Activated T-helper 2 cell treated with anti-CD3 and anti-CD28 coated beads, Interferon-gamma antibody, Interleukin-2, Interleukin-4, amounts not matched to agents 10 μg/mL and 5 μg/mL and 100 μg/mL, durations not matched to agents 14 hours and 24 hours and 36 hours (primary cell): ENCODE measurements around the gene STMN3. TPM values are rescaled to one million over a fixed set of nuclear protein-coding genes. Genes with fewer than 3 reads are reported as not detected.
"Not testable (repeated sequence)": the region's sequence is repeated elsewhere in the genome, so short reads cannot be mapped to it uniquely, and the experiment has no call there.

Experiments
- DNase-seq: peaks from one replicate; pipeline ENCODE4 v3.0.0; 2021; ENCODE audit warnings: low spot score
- H3K27ac Mint-ChIP-seq: one replicate; pipeline ENCODE4 v1.8.0; 2021; ENCODE audit warnings: mixed read lengths
- H3K27me3 Mint-ChIP-seq: one replicate; pipeline ENCODE4 v1.8.0; 2021; ENCODE audit warnings: low read depth, mixed read lengths
- H3K36me3 Mint-ChIP-seq: one replicate; pipeline ENCODE4 v1.8.0; 2021; ENCODE audit warnings: low read depth, mixed read lengths
- H3K4me1 Mint-ChIP-seq: one replicate; pipeline ENCODE4 v1.8.0; 2021; ENCODE audit warnings: low read depth, mixed read lengths
- H3K4me3 Mint-ChIP-seq: one replicate; pipeline ENCODE4 v1.8.0; 2021; ENCODE audit warnings: low read depth, mild to moderate bottlenecking, moderate library complexity, mixed read lengths
- H3K9me3 Mint-ChIP-seq: one replicate; pipeline ENCODE4 v1.8.0; 2021; ENCODE audit warnings: mixed read lengths
- intact Hi-C: fragments of 100-400 bp; cut with micrococcal nuclease; formaldehyde crosslinking; loops from one replicate; pipeline ENCODE4 v1.15.1; 2023
- total RNA-seq: library from RNA; stranded (reverse); gene quantifications from 2 replicates; pipeline ENCODE4 v1.2.3, GENCODE V29; 2022

Gene STMN3
- total RNA-seq, 1 donor from 2014 or later, result 7.1 TPM

DNA sequence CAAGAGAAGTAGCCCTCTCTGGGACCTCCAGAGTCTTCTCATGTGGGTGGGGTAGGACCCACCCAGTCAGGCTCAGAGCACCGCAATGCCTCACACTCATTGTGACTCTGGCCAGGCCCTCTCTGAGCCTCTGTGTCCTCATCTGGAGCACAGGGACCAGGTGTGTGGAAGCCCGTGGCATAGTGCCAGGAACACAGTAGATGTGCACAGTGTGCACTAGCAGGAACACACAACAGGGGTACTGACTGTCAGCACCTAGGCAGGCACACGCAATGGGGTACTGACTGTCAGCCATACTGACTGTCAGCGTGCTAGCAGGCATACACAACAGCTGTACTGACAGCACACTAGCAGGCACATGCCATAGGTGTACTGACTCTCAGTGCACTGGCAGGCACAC lies 2.0 kb upstream of the STMN3 start:
- Mint-ChIP-seq H3K27ac (no peak overlapping the region), H3K4me1 (peaks cover 20% of the 10 kb centered on the region), H3K4me3 (no peak overlapping the region), H3K9me3 (no peaks in the 10 kb centered on the region), H3K36me3 (peaks cover 9% of the 10 kb centered on the region), H3K27me3 (peaks cover 11% of the 10 kb centered on the region)
- DNase-seq, result no peak
- intact Hi-C loops, result loop anchor here (5.0 kb wide), 1 partner anchor 327 kb away; the partner anchor contains the start of gene PRPF6

DNA sequence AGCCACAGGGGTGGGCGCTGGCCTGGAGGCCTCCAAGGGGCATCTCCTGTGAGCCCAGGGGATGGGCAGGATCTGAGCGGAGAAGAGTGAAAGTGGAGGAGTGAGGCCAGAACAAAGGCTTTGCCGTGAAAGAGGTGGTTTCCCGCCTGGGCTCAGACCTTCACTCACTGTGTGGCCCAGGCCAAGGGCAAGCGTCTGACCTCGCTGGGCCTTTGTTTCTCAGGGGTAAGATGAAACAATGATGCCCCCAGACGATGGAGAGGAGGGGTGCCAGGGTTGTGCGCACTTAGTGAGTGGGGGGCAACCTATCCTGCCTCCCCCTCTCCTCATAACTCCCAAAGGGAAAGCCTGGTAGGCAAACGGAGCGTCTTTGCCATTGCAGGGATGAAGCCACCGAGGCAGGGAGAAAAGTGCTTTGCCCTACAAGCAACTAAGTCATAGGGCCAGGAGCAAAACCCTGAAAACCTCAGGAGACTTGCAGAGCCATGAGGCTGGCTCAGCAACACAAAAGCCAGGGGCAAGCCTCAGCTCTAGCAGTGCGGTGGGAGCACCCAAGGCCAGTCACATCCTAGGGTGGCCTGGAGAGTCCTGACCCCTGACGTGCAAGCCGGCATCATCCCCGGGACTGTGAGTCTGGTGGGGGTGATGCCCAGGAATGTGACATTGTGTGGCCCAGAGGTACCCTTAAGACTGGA lies 897 bp upstream of the STMN3 start:
- Mint-ChIP-seq H3K27me3 (peaks cover 11% of the 10 kb centered on the region), H3K4me1 (peaks cover 12% of the 10 kb centered on the region), H3K9me3 (no peaks in the 10 kb centered on the region), H3K36me3 (peaks cover 3% of the 10 kb centered on the region), H3K4me3 (peak overlapping the region; percentile 76), H3K27ac (peak overlapping the region; percentile 51)
- intact Hi-C loops, result no loop called here
- DNase-seq, result no peak

DNA sequence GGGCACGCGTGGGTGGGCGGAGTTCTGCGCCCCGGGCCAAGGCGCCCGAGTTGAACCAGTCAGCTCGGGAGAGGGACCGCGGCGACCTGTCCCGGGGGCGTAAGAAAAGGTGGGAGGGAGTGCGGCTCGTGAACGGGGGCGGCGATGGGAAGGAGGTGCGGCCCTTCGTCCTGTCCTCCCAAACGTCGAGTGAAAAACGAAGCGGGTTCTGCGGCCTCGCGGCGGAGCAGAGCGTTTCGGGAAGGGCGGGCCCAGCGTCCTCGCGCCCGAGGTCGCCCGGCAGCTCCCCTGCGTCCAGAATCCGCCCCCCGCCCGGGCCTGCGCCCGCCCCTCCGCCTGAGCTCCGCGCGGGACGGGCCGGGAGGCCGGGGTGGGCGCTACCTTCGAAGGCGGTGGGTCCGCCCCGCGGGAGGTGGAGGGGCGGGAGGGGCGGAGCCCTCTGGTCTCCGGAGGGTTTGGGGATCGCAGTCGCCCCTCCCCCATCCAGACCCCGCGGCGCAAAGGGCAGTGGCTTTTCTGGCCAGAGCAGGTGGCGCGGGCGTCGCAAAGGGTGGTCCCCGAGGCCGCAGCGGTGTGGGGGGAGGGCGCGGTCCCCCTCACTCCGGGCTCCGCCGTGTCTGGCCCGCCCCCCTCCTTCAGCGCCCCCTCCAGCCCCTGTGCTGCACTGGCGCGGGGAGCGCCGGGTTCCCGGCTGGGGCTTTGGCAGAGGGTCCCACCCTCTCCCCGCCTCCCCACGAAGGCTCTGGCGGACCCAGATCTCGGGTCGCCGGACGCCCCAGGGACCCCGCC lies 838 bp downstream of the STMN3 start:
- no peaks in the 10 kb centered on the region for H3K36me3 Mint-ChIP-seq
- peak overlapping the region; percentile 79 for H3K4me3 Mint-ChIP-seq
- no peaks in the 10 kb centered on the region for H3K9me3 Mint-ChIP-seq
- peaks cover 11% of the 10 kb centered on the region for H3K4me1 Mint-ChIP-seq
- H3K27ac Mint-ChIP-seq, result no peak overlapping the region
- no peak for DNase-seq
- intact Hi-C loops, result no loop called here
- peaks cover 12% of the 10 kb centered on the region for H3K27me3 Mint-ChIP-seq

DNA sequence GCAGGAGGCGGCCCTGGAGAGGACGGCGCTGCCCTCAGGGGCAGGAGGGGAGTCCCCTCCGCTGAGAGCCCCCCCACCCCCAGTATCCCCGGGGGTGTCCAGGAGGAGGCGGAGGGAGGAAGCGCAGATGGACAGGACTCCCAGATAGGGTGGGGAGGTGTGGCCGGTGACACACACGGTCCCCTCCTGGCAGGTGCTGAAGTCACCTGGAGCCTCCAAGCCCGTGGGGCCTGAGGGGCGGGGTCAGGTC lies 1.4 kb downstream of the STMN3 start:
- intact Hi-C loops, result no loop called here
- H3K9me3 Mint-ChIP-seq, result no peaks in the 10 kb centered on the region
- H3K27me3 Mint-ChIP-seq, result peaks cover 12% of the 10 kb centered on the region
- peaks cover 11% of the 10 kb centered on the region for H3K4me1 Mint-ChIP-seq
- peak overlapping the region; percentile 79 for H3K4me3 Mint-ChIP-seq
- H3K36me3 Mint-ChIP-seq, result no peaks in the 10 kb centered on the region
- no peak overlapping the region for H3K27ac Mint-ChIP-seq
- no peak for DNase-seq

DNA sequence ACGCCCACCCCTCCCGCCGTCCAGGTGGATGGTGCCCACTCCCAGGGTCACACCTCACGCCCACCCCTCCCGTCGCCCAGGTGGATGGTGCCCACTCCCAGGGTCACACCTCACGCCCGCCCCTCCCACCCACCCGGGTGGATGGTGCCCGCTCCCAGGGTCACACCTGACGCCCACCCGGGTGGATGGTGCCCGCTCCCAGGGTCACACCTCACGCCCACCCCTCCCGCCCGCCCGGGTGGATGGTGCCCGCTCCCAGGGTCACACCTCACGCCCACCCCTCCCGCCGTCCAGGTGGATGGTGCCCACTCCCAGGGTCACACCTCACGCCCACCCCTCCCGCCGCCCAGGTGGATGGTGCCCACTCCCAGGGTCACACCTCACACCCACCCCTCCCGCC lies 2.7 kb downstream of the STMN3 start:
- intact Hi-C loops, DNase-seq, H3K4me3 Mint-ChIP-seq, H3K36me3 Mint-ChIP-seq, H3K27ac Mint-ChIP-seq, H3K9me3 Mint-ChIP-seq: not testable (repeated sequence)
- Mint-ChIP-seq H3K4me1 (peaks cover 11% of the 10 kb centered on the region), H3K27me3 (peaks cover 17% of the 10 kb centered on the region)

GRCh38 chr20:63648895-63649589 lies 4.2 kb downstream of the STMN3 start:
- Mint-ChIP-seq H3K27me3 (peaks cover 18% of the 10 kb centered on the region), H3K4me3 (no peak overlapping the region), H3K27ac (no peak overlapping the region), H3K9me3 (no peaks in the 10 kb centered on the region), H3K36me3 (no peaks in the 10 kb centered on the region), H3K4me1 (peaks cover 5% of the 10 kb centered on the region)
- intact Hi-C loops, result no loop called here
- DNase-seq, result no peak

DNA sequence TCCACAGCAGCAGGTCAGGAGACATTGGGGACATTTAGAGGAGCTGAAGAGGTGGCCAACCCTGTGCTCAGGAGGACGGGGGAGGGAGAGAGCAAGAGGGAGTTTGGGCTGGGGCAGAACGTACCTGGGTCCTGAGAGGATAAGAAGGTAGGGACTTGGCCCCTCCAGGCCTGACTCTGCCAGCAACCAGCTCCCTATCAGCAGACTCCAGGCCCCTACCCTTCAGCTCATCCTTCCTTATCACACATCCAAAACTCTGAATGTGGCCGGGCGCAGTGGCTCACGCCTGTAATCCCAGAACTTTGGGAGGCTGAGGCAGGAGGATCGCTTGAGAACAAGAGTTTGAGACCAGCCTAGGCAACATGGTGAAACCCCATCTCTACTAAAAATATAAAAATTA lies 5.0 kb downstream of the STMN3 start:
- Mint-ChIP-seq H3K27me3 (peaks cover 19% of the 10 kb centered on the region), H3K9me3 (no peaks in the 10 kb centered on the region), H3K4me3 (no peak overlapping the region), H3K36me3 (no peaks in the 10 kb centered on the region), H3K27ac (no peak overlapping the region), H3K4me1 (peaks cover 2% of the 10 kb centered on the region)
- DNase-seq, result no peak
- intact Hi-C loops, result no loop called here

- intact Hi-C loops, result no loop called here
- H3K4me3 Mint-ChIP-seq, result no peak overlapping the region
These were observed 8.0 kb downstream of the STMN3 start for GRCh38 chr20:63645218-63645617.

DNA sequence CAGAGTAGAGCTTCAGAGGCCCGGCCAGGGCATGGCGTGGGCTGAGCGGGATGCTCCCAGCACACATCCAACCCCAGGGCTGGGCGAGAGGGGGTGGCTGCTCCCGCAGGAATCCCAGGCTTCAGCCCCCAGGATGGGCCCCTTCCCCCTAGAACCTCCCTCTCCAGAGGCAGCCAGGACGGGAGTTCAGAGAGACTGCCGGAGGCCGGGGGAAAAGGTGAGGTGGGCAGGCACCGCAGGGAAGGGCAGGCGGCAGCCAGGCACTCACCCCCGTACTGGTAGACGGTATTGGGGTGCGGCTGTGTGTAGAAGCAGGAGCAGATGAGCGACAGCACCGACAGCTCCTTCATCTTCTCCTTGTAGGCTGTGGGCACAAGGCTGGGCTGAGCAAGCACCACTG lies 9.3 kb downstream of the STMN3 start:
- Mint-ChIP-seq H3K27ac (no peak overlapping the region), H3K27me3 (peaks cover 13% of the 10 kb centered on the region), H3K4me3 (no peak overlapping the region), H3K4me1 (peaks cover 15% of the 10 kb centered on the region), H3K9me3 (no peaks in the 10 kb centered on the region), H3K36me3 (no peaks in the 10 kb centered on the region)
- intact Hi-C loops, result no loop called here
- no peak for DNase-seq

More at GRCh38 chr20:63645218-63645617, 8.0 kb downstream of the STMN3 start:
- Mint-ChIP-seq H3K27ac (no peak overlapping the region), H3K4me1 (peaks cover 2% of the 10 kb centered on the region), H3K36me3 (no peaks in the 10 kb centered on the region), H3K9me3 (no peaks in the 10 kb centered on the region), H3K27me3 (peaks cover 13% of the 10 kb centered on the region)
- DNase-seq, result no peak

DNA sequence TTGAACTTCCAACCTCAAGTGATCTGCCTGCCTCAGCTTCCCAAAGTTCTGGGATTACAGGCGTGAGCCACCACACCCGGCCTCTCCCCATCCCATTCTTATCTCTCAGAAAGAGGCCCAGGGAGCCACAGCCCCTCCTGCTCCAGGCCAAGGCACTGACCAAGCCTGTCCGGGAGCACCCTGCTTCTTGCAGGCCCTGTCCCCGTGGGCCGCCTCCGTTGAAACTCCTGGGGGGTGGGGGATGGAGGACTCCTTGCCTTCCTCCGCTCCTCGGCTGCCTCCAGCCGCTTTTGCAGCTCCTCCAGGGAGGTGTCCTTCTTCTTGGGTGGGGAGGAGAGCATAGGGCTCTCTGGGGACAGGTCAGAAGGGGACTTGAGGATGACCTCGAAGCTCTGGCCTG lies 9.7 kb downstream of the STMN3 start:
- Mint-ChIP-seq H3K4me1 (peaks cover 16% of the 10 kb centered on the region), H3K27me3 (peaks cover 12% of the 10 kb centered on the region), H3K27ac (peak overlapping the region; percentile 72), H3K9me3 (no peaks in the 10 kb centered on the region), H3K36me3 (no peaks in the 10 kb centered on the region), H3K4me3 (peak overlapping the region; percentile 79)
- intact Hi-C loops, result no loop called here
- no peak for DNase-seq

DNA sequence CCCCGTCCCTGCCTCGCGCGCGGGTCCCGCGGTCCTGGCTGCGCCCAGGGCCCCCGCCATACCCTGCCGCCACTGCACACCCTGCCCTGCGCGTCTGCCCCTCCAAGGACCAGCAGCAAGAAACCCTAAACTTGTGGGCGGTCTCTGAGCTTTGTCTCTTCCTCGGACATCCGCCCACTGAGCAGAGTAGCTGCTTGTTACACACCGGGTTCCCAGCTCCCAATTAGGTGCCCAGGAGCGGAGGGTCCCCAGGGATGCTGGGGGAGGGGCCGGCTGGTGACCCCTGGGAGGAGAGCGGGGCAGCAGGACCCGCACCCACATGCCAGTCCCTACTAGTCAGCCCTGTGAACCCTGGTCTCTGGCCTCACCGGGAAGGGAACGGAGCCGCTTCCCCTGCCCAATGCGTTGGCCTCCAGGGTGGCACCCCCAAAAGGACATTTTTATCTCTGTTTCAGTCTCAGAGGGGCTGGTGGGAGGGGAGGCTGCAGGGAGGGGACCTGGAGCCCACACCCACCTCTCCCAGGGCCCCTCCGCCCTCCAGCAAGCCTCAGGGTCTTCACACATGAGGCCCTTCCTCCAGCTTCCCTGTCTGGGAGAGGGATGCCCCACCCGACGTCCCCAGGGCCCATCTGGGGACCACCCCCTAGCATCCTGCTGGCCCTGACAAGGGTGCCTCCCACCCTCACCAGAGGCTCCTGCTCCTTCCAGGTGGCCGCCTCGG lies 10.5 kb downstream of the STMN3 start:
- H3K9me3 Mint-ChIP-seq, result no peaks in the 10 kb centered on the region
- H3K27me3 Mint-ChIP-seq, result peaks cover 12% of the 10 kb centered on the region
- no peaks in the 10 kb centered on the region for H3K36me3 Mint-ChIP-seq
- H3K4me1 Mint-ChIP-seq, result peaks cover 20% of the 10 kb centered on the region
- no peak for DNase-seq
- no peak overlapping the region for H3K27ac Mint-ChIP-seq
- intact Hi-C loops, result no loop called here
- H3K4me3 Mint-ChIP-seq, result peak overlapping the region; percentile 79

GRCh38 chr20:63641792-63642523 lies 11.3 kb downstream of the STMN3 start:
- DNase-seq, result peak; percentile 94
- peaks cover 12% of the 10 kb centered on the region for H3K27me3 Mint-ChIP-seq
- no peak overlapping the region for H3K27ac Mint-ChIP-seq
- intact Hi-C loops, result no loop called here
- no peaks in the 10 kb centered on the region for H3K36me3 Mint-ChIP-seq
- no peaks in the 10 kb centered on the region for H3K9me3 Mint-ChIP-seq
- peak overlapping the region; percentile 21 for H3K4me3 Mint-ChIP-seq
- H3K4me1 Mint-ChIP-seq, result peaks cover 27% of the 10 kb centered on the region
